Activated B cell treated with CpG ODN at 0.5 μM for 24 hours (primary cell): ENCODE data around the gene RRP7A. TPM values are rescaled to one million over a fixed set of nuclear protein-coding genes. Genes with fewer than 3 reads are reported as not detected.
"Not testable (repeated sequence)": the region's sequence is repeated elsewhere in the genome, so short reads cannot be mapped to it uniquely, and the experiment has no call there.

ENCODE experiments used
- ATAC-seq: fragments of 200-7000 bp; cut with Tn5 transposase; one replicate; pipeline ENCODE4 v1.10.0; 2021; ENCODE audit warnings: low read depth, mild to moderate bottlenecking, moderate library complexity
- CTCF ChIA-PET: fragments of 350-600 bp; sonication (Branson Sonifier 250); formaldehyde crosslinking; loops from one replicate; lab custom pipeline; 2021; ENCODE audit warnings: antibody characterized with exemption; lab: Charles Lee
- POLR2A ChIA-PET: fragments of 350-600 bp; sonication (Branson Sonifier 250); formaldehyde crosslinking; loops from one replicate; lab custom pipeline; 2021; ENCODE audit warnings: antibody characterized with exemption; lab: Charles Lee
- DNase-seq: peaks from one replicate; pipeline ENCODE4 v3.0.0; 2022
- H3K27ac Mint-ChIP-seq: one replicate; pipeline ENCODE4 v1.8.0; 2020; ENCODE audit warnings: mixed read lengths
- H3K27me3 Mint-ChIP-seq: one replicate; pipeline ENCODE4 v1.8.0; 2021; ENCODE audit warnings: mixed read lengths
- H3K36me3 Mint-ChIP-seq: one replicate; pipeline ENCODE4 v1.8.0; 2021; ENCODE audit warnings: low read depth, mixed read lengths
- H3K4me1 Mint-ChIP-seq: one replicate; pipeline ENCODE4 v1.8.0; 2021; ENCODE audit warnings: mixed read lengths
- H3K4me3 Mint-ChIP-seq: one replicate; pipeline ENCODE4 v1.8.0; 2020; ENCODE audit warnings: mild to moderate bottlenecking, mixed read lengths
- H3K9me3 Mint-ChIP-seq: one replicate; pipeline ENCODE4 v1.8.0; 2020; ENCODE audit warnings: mixed read lengths
- intact Hi-C: fragments of 100-400 bp; cut with micrococcal nuclease; formaldehyde crosslinking; loops from one replicate; pipeline ENCODE4 v1.15.1; 2024
- total RNA-seq: library from RNA; stranded (reverse); gene quantifications from 2 replicates; pipeline ENCODE4 v1.2.3, GENCODE V29; 2022
- TF ChIP-seq, protein P1 (sequence below): fragments of 200-600 bp; IDR thresholded peaks from one replicate; pipeline ENCODE4 v1.8.0; 2022; ENCODE audit warnings: antibody characterized with exemption, mild to moderate bottlenecking

RRP7A gene
- total RNA-seq, 1 donor from 2014 or later: 129 TPM

DNA sequence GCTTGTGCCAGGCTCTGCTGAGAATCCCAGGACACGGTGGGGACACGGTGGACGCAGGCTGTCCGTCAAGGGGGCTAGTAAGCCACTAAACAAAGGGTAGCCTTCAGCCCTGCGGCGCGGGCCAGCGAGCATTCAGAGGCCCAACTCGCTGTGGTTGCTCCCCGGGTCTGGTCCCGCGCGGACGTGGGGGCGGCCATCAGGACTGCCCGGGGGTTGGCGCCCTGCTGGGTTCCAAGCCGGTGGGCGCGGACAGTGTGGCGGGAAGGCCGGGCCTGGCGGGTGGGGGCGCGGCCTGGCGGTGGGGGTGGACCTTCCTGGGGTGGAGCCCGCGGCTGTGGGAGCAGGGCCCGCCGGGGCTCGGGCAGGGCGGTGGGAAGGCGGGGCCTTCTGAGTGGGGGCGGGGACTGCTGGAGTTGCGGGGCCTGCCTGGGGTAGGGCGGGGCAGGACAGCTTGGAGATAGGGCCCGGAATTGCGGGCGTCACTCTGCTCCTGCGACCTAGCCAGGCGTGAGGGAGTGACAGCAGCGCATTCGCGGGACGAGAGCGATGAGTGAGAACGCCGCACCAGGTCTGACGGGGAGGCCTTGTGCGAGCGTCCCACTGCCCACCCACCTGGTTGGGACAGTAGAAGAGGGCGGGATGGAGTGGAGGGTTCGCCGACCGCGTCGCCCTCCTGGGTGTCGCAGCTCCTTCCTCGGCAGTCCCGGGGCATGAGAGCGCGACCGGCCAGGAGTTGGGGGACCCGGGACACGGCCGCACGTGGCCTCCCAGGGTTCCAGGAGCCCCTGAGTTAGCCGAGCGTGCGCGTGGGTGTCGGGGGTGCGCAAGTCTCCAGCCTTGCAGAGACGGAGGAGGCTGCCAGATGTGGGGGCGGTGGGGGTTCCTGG is 34.1 kb upstream of the RRP7A start, which contains the start of gene SERHL2:
Gene SERHL2 (plus strand): TSS at position 482 of the 887 bp plus-strand sequence. CDS start 65 bp downstream, at position 547.
- Mint-ChIP-seq H3K4me3 (peak within 1 kb of the TSS; percentile 86), H3K27ac (peak within 1 kb of the TSS; percentile 80), H3K27me3 (no peaks in the 10 kb centered on the region), H3K4me1 (peaks cover 52% of the 10 kb centered on the region), H3K9me3 (no peaks in the 10 kb centered on the region), H3K36me3 (peaks cover 1% of the 10 kb centered on the region)
- intact Hi-C loops: loop anchor here (2.0 to 5.0 kb wide), 4 partner anchors 35 to 463 kb away; partner anchors contain the start of genes NDUFA6, POLDIP3 and RRP7A
- POLR2A ChIA-PET: interaction anchor here (0.6 to 1.3 kb wide), 12 partner anchors 10 to 554 kb away, joined by 3 to 9 read pairs (median 4); partner anchors contain the start of genes NDUFA6 and POLDIP3
- DNase-seq (peak; percentile 97), ATAC-seq (peak; percentile 95)
- CTCF ChIA-PET: no interaction called here
- TF ChIP-seq, protein P1, sequence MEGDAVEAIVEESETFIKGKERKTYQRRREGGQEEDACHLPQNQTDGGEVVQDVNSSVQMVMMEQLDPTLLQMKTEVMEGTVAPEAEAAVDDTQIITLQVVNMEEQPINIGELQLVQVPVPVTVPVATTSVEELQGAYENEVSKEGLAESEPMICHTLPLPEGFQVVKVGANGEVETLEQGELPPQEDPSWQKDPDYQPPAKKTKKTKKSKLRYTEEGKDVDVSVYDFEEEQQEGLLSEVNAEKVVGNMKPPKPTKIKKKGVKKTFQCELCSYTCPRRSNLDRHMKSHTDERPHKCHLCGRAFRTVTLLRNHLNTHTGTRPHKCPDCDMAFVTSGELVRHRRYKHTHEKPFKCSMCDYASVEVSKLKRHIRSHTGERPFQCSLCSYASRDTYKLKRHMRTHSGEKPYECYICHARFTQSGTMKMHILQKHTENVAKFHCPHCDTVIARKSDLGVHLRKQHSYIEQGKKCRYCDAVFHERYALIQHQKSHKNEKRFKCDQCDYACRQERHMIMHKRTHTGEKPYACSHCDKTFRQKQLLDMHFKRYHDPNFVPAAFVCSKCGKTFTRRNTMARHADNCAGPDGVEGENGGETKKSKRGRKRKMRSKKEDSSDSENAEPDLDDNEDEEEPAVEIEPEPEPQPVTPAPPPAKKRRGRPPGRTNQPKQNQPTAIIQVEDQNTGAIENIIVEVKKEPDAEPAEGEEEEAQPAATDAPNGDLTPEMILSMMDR: no peak

DNA sequence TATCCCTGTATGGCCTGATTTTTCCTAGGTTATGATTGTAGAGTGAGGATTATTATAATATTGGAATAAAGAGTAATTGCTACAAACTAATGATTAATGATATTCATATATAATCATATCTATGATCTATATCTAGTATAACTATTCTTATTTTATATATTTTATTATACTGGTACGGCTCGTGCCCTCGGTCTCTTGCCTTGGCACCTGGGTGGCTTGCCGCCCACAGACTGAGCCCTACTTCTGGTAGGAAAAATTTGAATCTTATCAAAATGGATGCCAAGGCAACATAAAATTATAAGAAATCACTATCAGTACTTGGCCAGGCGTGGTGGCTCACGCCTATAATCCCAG is 32.7 kb upstream of the RRP7A start:
- H3K4me3 Mint-ChIP-seq: peak overlapping the region; percentile 88
- not testable (repeated sequence) for H3K27me3 Mint-ChIP-seq, H3K36me3 Mint-ChIP-seq, H3K9me3 Mint-ChIP-seq, ATAC-seq, DNase-seq
- peaks cover 54% of the 10 kb centered on the region for H3K4me1 Mint-ChIP-seq
- ChIA-PET CTCF (interaction anchor here (1.0 to 2.1 kb wide), 6 partner anchors 12 to 62 kb away, joined by 3 to 8 read pairs (median 5); no protein-coding TSS in a partner anchor), POLR2A (interaction anchor here (0.9 to 4.0 kb wide), 6 partner anchors 11 to 62 kb away, joined by 3 to 28 read pairs (median 7); partner anchors contain the start of gene POLDIP3)
- intact Hi-C loops: loop anchor here (2.0 to 5.0 kb wide), 4 partner anchors 33 to 461 kb away; partner anchors contain the start of genes NDUFA6, POLDIP3 and RRP7A
- H3K27ac Mint-ChIP-seq: peak overlapping the region; percentile 99

DNA sequence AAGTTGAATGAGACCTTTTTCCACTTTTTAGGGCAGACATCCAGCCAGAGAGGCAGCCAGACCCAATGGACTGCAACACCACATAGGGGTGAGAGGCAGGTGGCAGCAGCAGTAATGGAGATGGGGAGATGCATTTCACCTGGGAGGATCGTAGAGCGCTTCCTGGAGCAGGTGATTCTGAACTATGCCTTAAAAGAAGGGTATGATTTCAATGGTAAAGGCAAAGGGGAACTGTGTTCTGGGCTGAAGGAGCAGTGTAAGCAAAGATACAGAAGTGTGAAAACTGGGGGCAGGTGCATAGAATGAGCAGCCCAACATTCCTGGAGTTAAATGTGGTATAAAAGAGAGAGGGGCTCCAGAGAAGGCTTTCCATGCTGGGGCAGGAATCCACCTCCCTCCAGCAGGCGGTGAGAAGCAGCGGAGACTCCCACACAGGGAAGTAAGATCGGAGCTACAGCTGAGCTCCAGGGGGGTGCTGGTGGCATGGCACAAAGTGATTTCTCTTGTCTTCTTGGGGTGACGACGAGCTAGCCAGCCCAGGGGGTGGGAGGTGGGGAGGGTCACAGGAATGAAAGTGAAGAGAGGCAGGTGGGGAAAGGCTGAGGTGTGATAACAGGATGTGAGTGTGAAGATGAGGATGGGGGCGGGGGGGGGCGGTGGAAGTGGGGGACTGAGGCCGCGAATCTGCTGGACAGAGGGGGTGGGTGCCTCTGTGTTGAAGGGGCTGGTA is 29.9 kb upstream of the RRP7A start:
- Mint-ChIP-seq H3K4me3 (no peak overlapping the region), H3K27me3 (no peaks in the 10 kb centered on the region), H3K27ac (peak overlapping the region; percentile 73), H3K4me1 (peaks cover 54% of the 10 kb centered on the region), H3K9me3 (no peaks in the 10 kb centered on the region), H3K36me3 (peaks cover 1% of the 10 kb centered on the region)
- CTCF ChIA-PET: interaction anchor here (1.1 to 1.5 kb wide), 3 partner anchors 9 to 19 kb away, joined by 3 to 6 read pairs (median 3); no protein-coding TSS in a partner anchor
- intact Hi-C loops: loop anchor here (5.0 kb wide), 1 partner anchor 107 kb away; no protein-coding TSS in a partner anchor
- POLR2A ChIA-PET: interaction anchor here (0.6 to 4.0 kb wide), 10 partner anchors 8 to 385 kb away, joined by 3 to 28 read pairs (median 5); partner anchors contain the start of gene POLDIP3
- ATAC-seq (no peak), DNase-seq (no peak)
- TF ChIP-seq, protein P1: no peak

DNA sequence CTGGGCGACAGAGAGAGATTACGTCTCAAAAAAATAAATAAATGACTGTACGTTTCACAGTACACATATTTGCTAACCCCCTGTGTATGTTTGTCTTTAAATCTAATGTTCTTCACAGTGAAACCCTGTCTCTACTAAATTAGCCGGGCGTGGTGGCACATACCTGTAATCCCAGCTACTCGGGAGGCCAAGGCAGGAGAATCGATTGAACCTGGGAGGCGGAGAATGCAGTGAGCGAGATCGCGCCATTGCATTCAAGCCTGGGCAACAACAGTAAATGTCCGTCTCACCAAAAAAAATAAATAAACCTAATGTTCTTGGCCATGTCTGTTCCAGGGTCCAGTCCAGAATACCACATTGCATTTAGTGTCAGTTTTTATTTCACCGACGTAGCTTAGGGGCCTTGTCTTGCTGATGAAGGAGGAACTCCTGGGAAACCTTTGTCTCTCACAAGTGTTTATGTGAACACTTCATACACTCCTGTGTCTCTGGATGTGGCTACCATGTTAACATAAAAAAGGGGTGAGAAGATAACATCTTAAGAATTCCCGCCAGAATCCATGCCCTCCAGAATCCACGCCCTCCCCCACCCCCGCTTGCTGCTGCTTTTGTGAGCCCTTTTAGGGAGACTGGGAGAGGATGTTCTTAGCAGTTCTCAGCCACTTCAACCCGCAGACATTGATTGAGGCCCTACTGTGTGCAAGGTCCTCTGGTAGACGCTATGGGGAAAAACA is 29.2 kb upstream of the RRP7A start:
- no peak overlapping the region for H3K4me3 Mint-ChIP-seq
- ATAC-seq (no peak), DNase-seq (no peak)
- intact Hi-C loops: no loop called here
- H3K4me1 Mint-ChIP-seq: peaks cover 48% of the 10 kb centered on the region
- H3K36me3 Mint-ChIP-seq: peaks cover 1% of the 10 kb centered on the region
- no peaks in the 10 kb centered on the region for H3K27me3 Mint-ChIP-seq
- ChIA-PET POLR2A (interaction anchor here (0.7 to 4.0 kb wide), 6 partner anchors 9 to 99 kb away, joined by 3 to 28 read pairs (median 4); no protein-coding TSS in a partner anchor), CTCF (no interaction called here)
- TF ChIP-seq, protein P1: no peak
- H3K27ac Mint-ChIP-seq: peak overlapping the region; percentile 73
- no peaks in the 10 kb centered on the region for H3K9me3 Mint-ChIP-seq

DNA sequence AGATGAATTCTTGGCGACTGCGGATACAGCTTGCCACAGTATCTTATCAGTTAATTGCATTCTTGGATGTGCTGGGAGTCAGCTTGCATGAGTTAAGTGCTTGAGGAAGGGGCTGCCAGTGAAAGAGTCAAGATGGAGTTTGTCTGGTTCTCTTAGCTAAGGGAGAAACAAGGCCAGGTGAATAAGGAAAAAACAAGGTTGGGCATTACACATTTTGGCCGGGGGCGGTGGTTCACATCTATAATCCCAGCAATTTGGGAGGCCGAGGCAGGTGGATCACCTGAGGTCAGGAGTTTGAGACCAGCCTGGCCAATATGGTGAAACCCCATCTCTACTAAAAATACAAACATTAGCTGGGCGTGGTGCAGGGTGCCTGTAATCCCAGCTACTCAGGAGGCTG is 28.5 kb upstream of the RRP7A start:
- H3K4me1 Mint-ChIP-seq: peaks cover 43% of the 10 kb centered on the region
- ATAC-seq, H3K9me3 Mint-ChIP-seq, DNase-seq, H3K4me3 Mint-ChIP-seq, CTCF ChIA-PET, intact Hi-C loops, H3K36me3 Mint-ChIP-seq, H3K27ac Mint-ChIP-seq, H3K27me3 Mint-ChIP-seq: not testable (repeated sequence)
- POLR2A ChIA-PET: interaction anchor here (0.9 to 1.2 kb wide), 3 partner anchors 9 to 21 kb away, joined by 3 to 4 read pairs (median 4); no protein-coding TSS in a partner anchor
